ENCODE results near the gene CA14. TPM values are rescaled to one million over a fixed set of nuclear protein-coding genes. Genes with fewer than 3 reads are reported as not detected.
A peak's percentile ranks its signal among the peaks of the same experiment; 100 is the strongest.

The CA14 gene
- total and polyA plus RNA-seq, 2 of the 4 experiments (the other 2 are of a cell fraction), result not detected

DNA sequence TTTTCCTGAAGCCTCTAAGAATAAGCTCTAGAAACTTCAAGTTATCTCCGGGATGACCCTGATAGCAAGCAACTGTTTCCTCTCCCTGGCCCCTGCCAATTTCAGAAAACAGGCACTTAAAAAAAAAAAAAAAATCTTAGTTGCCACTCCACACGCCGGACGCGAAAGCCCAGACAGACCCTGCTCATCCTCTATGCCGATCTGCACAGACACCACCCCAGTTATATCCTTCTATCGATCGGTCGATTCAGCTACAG is 23.3 kb upstream of the CA14 start:
- peak overlapping the region; percentile 81 for H3K4me2 ChIP-seq (ENCODE audit: low read depth, low read length)
- 0 out of 2 replicates have a peak, but pooled peaks cover 3% of the 10 kb centered on the region for H3K4me1 ChIP-seq (ENCODE audit: control insufficient read depth, insufficient read depth, low read length)
- BruUV-seq (replicated peaks), result no TSS peak
- peak overlapping the region; percentile 81 for H3K56ac ChIP-seq (ENCODE audit: extremely low read depth, insufficient read depth, low read length)
- peak overlapping the region; percentile 2 to 80; a peak in 3 of 4 replicates for H4K8ac ChIP-seq (ENCODE audit: low read depth in 2 of 2, low read length in 2 of 2)
- WGBS, 2 experiments (ENCODE audit: extremely low coverage in 2 of 2, insufficient read length in 1 of 2), result 0% methylated on average over 5 of the region's 9 CpGs; no CpG with 5 or more reads in 1 of the 2 experiments
- no peak for DNase-seq
- no peak overlapping the region; the same call in 2 of the 3 replicates for H2BK15ac ChIP-seq (ENCODE audit: low read depth, low read length)
- peak overlapping the region; percentile 80 for H2AFZ ChIP-seq (replicated peaks; ENCODE audit: low read length, poor library complexity)
- H3K9me1 ChIP-seq (ENCODE audit: insufficient read depth, low read length), result no peaks in the 10 kb centered on the region
- no peak for ATAC-seq (ENCODE audit: low read depth)
- H2AK9ac ChIP-seq (replicated peaks; ENCODE audit: low read depth, low read length, poor library complexity), result peak overlapping the region; percentile 53
- H4K5ac ChIP-seq (ENCODE audit: low read depth, low read length), result peak overlapping the region; percentile 33; the same call in 1 of the 2 replicates
- dilution Hi-C loops (cut with HindIII; ENCODE audit: low sequenced_read_pairs, unreplicated experiment), result no loop called here
- H3K36me3 ChIP-seq (ENCODE audit: control insufficient read depth, insufficient read depth, low read length), result no peaks in the 10 kb centered on the region
- peak overlapping the region; percentile 70 for H2BK5ac ChIP-seq (ENCODE audit: low read depth, low read length, poor library complexity, severe bottlenecking)
- peak overlapping the region; percentile 35 for H2BK120ac ChIP-seq (ENCODE audit: low read depth, low read length)
- peak overlapping the region; percentile 84 for H3K27ac ChIP-seq (ENCODE audit: insufficient read depth, low read length)
- H3K79me1 ChIP-seq (ENCODE audit: low read depth in 1 of 2, low read length in 2 of 2), result peaks cover 0 to 31% of the 10 kb centered on the region in 2 experiments; a peak in 2 of 4 replicates
- POLR2A ChIA-PET (ENCODE audit: unreplicated experiment), result interaction anchor here (0.6 to 0.7 kb wide), 3 partner anchors 12 to 521 kb away, joined by 3 to 11 read pairs (median 9); no protein-coding TSS in a partner anchor
- no peaks in the 10 kb centered on the region; the same call in 1 of the 2 replicates for H4K20me1 ChIP-seq (ENCODE audit: insufficient read depth, low read length)
- H3K9ac ChIP-seq (ENCODE audit: low read depth, low read length), result peak overlapping the region; percentile 95
- peak overlapping the region; percentile 67 for H3K4ac ChIP-seq (ENCODE audit: low read depth, low read length)
- TF ChIP-seq MAZ (IDR thresholded peaks at IDR 0.05; ENCODE audit: borderline replicate concordance, low read depth, low read length), result no peak
- no peaks in the 10 kb centered on the region for H3K27me3 ChIP-seq (ENCODE audit: control insufficient read depth, insufficient read depth, low read length)
- H3K18ac ChIP-seq (ENCODE audit: low read depth, low read length), result peak overlapping the region; percentile 56; the same call in 1 of the 2 replicates
- peak overlapping the region; percentile 99 for H3K23ac ChIP-seq (ENCODE audit: low read depth, low read length)
- H2BK20ac ChIP-seq (ENCODE audit: low read depth, low read length), result 0 out of 2 replicates have a peak overlapping the region, but pooled peaks have one; percentile 53
- H2AK5ac ChIP-seq (ENCODE audit: low read depth, low read length), result peak overlapping the region; percentile 86; the same call in 1 of the 2 replicates
- intact Hi-C loops (cut with micrococcal nuclease), result no loop called here
- in situ Hi-C loops (cut with MboI; ENCODE audit: low sequenced_read_pairs), result no loop called here
- CTCF ChIA-PET, result interaction anchor here (0.6 kb wide), 1 partner anchor 13 kb away, joined by 3 read pairs; no protein-coding TSS in a partner anchor
- H4K91ac ChIP-seq (ENCODE audit: insufficient read depth, low read depth, low read length), result peak overlapping the region; percentile 51; the same call in 1 of the 2 replicates
- peak overlapping the region; percentile 89 for H3K14ac ChIP-seq (replicated peaks; ENCODE audit: low read depth, low read length)
- peak overlapping the region; percentile 54 for H3K4me3 ChIP-seq (ENCODE audit: insufficient read depth, low read depth, low read length)
- no peaks in the 10 kb centered on the region for H3K9me3 ChIP-seq (ENCODE audit: control insufficient read depth, insufficient read depth, low read length)
